ENCODE results near the gene ZNF550. TPM values are rescaled to one million over a fixed set of nuclear protein-coding genes. Genes with fewer than 3 reads are reported as not detected.

Gene ZNF550
- total RNA-seq, 1 experiment from 2014 or later = 13.5 TPM

DNA sequence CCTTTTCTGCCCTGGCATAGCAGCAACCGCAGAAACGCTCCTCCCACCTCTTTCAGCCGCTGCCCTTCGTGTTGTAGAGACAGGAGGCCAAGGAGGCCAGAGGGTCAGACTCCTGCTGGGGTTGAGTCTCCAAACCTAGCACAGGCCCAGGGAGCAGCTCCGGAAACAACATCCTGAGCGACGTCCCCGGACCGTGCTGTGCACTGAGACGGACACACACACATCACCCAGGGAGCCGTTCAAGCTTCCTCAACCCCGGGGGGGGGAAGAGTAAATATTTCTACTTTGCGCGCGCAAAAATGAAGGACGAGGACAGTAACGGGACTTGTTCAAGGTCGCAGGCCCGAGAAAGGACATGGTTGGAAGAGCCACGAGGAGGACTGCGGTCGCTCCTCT, 657 bp downstream of the ZNF550 start:
- H2AK5ac ChIP-seq (ENCODE audit: insufficient read length, low read length) = no peak overlapping the region
- H3K4ac ChIP-seq (ENCODE audit: low read depth, low read length) = no peak overlapping the region
- H4K5ac ChIP-seq (ENCODE audit: insufficient read length, low read depth, low read length) = no peak overlapping the region
- no peak overlapping the region for H3K14ac ChIP-seq (ENCODE audit: insufficient read depth, low read length)
- DNase-seq = peak; percentile 30
- no CpG with 5 or more reads among the region's 22 CpGs for WGBS (ENCODE audit: extremely low coverage, insufficient read length, low lambda C conversion rate)
- H3K4me2 ChIP-seq (ENCODE audit: insufficient read depth, insufficient read length, low read length) = peak overlapping the region; percentile 87
- H3K23me2 ChIP-seq (ENCODE audit: insufficient read length, low read depth, low read length, poor library complexity, severe bottlenecking) = peaks cover 5% of the 10 kb centered on the region
- no peak overlapping the region for H2BK120ac ChIP-seq (ENCODE audit: low read depth, low read length, poor library complexity, severe bottlenecking)
- no peaks in the 10 kb centered on the region for H3K79me1 ChIP-seq (ENCODE audit: insufficient read depth, low read depth, low read length, poor library complexity, severe bottlenecking)
- Mint-ChIP-seq H3K9me3 (peaks cover 43 to 48% of the 10 kb centered on the region in 2 experiments), H3K36me3 (ENCODE audit: insufficient read depth in 1 of 3, low read depth in 3 of 3) (peaks cover 41 to 58% (median 44%) of the 10 kb centered on the region in 3 experiments), H3K27me3 (ENCODE audit: low read depth) (peaks cover 7% of the 10 kb centered on the region; the same call in 1 of the 2 replicates), H3K4me1 (peaks cover 10 to 12% of the 10 kb centered on the region in 2 experiments), H3K27ac (peak overlapping the region in 2 of 3 experiments; percentile 32 to 95; a peak in 5 of 7 replicates), H3K4me3 (peak overlapping the region; percentile 89 to 98)
- H2AFZ ChIP-seq (ENCODE audit: low read length) = no peak overlapping the region
- H2BK15ac ChIP-seq (ENCODE audit: low read depth, low read length) = no peak overlapping the region
- H4K20me1 ChIP-seq (ENCODE audit: control insufficient read depth, insufficient read depth, insufficient read length) = no peaks in the 10 kb centered on the region
- no peaks in the 10 kb centered on the region for H3K4me1 ChIP-seq (ENCODE audit: insufficient read depth, low read length)
- no peak overlapping the region for H4K91ac ChIP-seq (ENCODE audit: insufficient read length, low read depth, low read length)
- no peaks in the 10 kb centered on the region for H3K27me3 ChIP-seq (ENCODE audit: insufficient read depth, low read length)
- peak overlapping the region; percentile 82 for H3K9ac ChIP-seq (ENCODE audit: extremely low read depth, insufficient read length, low read length)
- H2BK5ac ChIP-seq (ENCODE audit: insufficient read length, low read length) = no peak overlapping the region
- TF ChIP-seq CTCF (conservative IDR thresholded peaks at IDR 0.05) = no peak
- H3K56ac ChIP-seq (ENCODE audit: insufficient read length, low read depth, low read length) = no peak overlapping the region
- peaks cover 6% of the 10 kb centered on the region for H3K79me2 ChIP-seq (ENCODE audit: insufficient read depth, low read length)
- no peak overlapping the region for H3T11ph ChIP-seq (ENCODE audit: low read length)
- no peak overlapping the region for H3K23ac ChIP-seq (ENCODE audit: insufficient read length, low read depth, low read length)
- no peak overlapping the region for H4K8ac ChIP-seq (replicated peaks; ENCODE audit: insufficient read length, low read depth, low read length)
- H2BK12ac ChIP-seq (ENCODE audit: insufficient read length, low read depth, low read length) = no peak overlapping the region
- no peak overlapping the region for H2BK20ac ChIP-seq (ENCODE audit: low read depth, low read length, poor library complexity, severe bottlenecking)
- no peak overlapping the region for H3K18ac ChIP-seq (ENCODE audit: insufficient read length, low read depth, low read length)
- no peak overlapping the region for H3K27ac ChIP-seq (ENCODE audit: insufficient read length, low read depth, low read length)
- H3K9me3 ChIP-seq (ENCODE audit: control insufficient read depth, low read depth, low read length) = peaks cover 10% of the 10 kb centered on the region

Measured in H9 (cell line).